CD4-positive, alpha-beta T cell treated with Interleukin-4 for 1 hour (primary cell): ENCODE measurements around the gene CELA2A.

Source experiments
- DNase-seq, 2 donors: peaks; one replicate each; pipeline ENCODE4 v3.0.0-alpha.2; 2020 to 2022

CELA2A gene

GRCh38 chr1:15456313-15456954 lies at the start of gene CELA2A:
Gene CELA2A (plus strand): TSS chr1:15456732. CDS start chr1:15456754, 22 bp downstream.
- no peak for DNase-seq

- DNase-seq = peak in 1 of 2 donors; percentile 28
Measured at GRCh38 chr1:15407580-15407979, 49.0 kb upstream of the CELA2A start.

- DNase-seq = no peak
Measured at GRCh38 chr1:15408890-15409387, 47.6 kb upstream of the CELA2A start.

DNA sequence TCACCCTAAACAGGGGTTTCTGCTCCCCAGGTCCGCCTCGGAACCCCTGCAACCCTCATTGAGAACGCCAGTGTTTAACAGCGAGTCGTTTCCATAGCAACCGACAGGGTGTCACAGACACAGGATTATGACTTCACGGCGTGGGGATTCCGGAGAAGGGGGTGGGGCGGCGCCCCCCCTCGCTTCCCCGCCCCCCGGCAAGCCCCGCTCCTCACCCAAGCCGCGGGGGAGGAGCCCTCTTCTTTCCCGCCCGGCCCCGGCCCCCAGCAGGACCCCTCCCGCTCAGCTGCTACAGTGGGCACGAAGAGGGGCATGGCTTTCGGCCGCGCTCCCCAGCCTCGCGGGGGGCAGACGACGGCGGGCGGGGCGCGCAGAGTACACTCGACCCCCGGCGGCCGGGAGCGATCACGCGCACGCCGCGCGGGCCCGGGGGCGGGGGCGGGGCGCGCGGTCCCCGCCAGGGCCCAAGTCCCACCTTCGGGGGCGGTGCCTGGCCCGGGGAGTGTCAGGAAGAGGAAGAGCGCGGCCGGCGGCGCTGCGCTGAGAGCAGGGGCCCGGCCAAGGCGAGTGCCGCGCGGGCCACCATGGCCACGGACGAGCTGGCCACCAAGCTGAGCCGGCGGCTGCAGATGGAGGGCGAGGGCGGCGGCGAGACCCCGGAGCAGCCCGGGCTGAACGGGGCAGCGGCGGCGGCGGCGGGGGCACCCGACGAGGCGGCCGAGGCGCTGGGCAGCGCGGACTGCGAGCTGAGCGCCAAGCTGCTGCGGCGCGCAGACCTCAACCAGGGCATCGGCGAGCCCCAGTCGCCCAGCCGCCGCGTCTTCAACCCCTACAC lies 46.9 kb upstream of the CELA2A start, which contains the start of gene EFHD2:
EFHD2 (plus strand) TSS at position 501 of the 835 bp plus-strand sequence; CDS start at position 585, 84 bp downstream.
- DNase-seq = peak; percentile 96

DNA sequence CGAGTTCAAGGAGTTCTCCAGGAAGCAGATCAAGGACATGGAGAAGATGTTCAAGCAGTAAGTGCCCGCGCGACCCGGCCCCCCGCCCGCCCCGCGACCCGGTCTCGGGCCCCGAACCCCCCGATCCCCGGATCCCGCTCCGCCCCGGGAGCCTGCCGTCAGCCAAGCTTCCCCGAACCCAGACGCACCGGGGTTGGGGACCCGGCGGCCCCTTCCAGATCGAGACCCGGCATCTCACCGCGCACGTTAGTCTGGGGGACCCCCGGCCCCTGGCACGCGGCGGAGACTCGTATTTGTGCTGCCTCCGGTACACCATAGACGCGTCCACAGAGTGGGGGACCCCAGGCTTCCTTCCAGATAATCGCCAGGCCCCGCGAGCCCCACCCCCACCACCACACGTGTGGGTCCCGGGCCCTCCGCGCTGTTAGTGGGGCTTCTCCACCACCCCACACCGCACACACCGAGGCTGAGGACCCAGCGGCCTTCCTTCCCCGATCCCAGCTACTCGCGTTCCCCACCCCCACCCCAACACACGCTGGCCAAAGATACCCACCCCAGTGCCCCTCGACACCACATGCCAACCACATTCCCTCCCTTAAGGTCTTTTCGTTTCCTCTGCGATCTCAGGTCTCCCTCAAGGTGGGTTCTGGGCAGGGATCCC lies 46.2 kb upstream of the CELA2A start:
- peak in 1 of 2 donors; percentile 47 for DNase-seq

DNA sequence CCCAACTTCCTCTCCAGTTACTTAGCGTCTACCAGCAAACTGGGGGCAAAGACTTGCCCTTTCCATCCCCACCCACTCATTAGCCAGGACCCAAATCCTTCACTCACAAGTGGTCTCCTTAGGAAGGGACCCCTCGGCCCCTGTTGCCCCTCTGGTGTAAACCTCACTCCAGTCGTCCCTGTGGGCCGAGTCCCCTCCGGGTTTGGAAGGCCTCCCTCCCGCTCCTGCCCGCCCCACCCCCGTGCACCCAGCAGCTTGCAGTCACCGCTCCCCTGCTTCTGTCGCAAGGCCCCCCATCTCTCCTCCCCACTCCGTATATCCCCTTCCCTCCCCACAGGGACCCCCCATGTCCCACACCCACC lies 45.7 kb upstream of the CELA2A start:
- no peak for DNase-seq

DNA sequence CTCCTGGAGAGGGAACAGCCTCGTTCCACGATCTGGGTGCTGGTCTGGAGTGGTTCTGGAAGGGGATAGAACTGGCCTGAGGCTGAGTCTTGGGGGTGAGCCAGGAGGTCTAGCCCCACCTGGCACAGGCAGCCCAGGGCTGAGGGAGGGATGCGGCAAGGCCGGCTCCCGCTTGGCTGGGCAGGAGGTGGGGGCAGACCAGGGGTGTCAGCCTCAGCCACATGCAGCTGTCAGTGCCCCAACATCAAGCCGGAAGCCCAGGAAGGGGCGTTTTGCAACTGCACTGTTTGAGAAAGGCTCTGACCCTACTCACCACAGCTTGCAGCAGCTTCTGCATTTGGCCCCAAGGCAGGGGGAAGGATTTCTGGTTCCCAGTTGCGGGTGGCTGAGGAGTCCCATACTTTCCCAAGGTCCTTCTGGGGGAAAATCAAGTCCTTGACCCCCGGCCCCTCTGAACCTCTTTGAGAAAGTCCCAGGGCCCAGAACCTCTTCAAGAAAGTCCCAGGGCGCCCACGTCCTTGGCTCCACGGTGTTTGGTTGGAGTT lies 44.9 kb upstream of the CELA2A start:
- DNase-seq = peak; percentile 67 to 81

DNA sequence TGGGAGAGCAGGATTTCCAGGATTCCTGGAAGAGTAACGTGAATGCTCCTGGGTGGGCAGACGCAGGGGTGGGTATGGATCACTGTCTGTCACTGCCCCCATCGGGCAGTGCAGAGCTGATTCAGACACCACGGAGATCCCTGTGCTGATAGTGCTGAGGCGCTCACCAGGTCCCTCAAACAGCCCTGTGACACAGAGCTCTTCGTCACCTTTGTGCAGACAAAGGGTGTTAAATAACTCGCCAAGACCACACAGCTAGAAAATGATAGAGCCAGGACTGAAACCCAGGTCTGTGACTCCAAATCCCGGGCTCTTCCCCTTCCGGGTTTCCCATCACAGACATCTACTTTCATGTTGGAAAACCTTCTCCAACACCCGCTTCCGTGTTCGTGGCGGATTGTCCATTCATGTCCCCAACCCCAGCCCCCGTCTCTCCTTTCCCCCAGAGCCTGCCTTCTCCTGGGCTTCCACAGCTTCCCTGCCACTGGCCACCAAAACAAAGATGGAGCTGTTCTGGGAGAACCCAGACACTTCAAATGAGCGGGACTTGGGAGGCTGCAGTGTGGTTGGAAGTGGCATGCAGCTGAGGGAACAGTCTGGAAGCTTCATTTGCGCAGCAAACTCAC lies 44.2 kb upstream of the CELA2A start:
- peak; percentile 63 to 64 for DNase-seq

DNA sequence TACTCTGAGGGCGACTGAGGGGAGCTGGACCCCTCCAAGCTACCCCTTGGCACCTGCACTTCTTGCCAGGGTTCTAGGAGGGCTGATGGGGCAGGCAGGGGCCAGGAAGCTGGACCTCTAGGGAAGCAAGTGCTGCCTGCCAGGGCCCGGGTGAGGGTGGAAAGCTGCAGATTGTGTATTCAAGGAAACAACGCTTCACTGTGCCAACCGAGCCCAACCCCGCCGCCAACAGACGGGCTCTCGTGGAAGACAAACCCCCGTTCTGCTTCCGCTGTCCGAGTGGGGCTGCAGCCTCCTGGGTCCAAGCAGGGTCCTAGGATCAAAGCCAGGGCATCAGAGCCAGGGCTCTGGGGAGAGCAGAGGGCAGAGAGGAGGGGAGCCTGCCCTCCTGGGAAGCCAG lies 43.7 kb upstream of the CELA2A start:
- peak in 1 of 2 donors; percentile 11 for DNase-seq

GRCh38 chr1:15413563-15414444 lies 42.7 kb upstream of the CELA2A start:
- DNase-seq = peak in 1 of 2 donors; percentile 6

- DNase-seq = peak in 1 of 2 donors; percentile 10
Measured at GRCh38 chr1:15414445-15414983, 42.0 kb upstream of the CELA2A start.

- DNase-seq = peak; percentile 78 to 80
Measured at GRCh38 chr1:15417059-15417934, 39.2 kb upstream of the CELA2A start.

DNA sequence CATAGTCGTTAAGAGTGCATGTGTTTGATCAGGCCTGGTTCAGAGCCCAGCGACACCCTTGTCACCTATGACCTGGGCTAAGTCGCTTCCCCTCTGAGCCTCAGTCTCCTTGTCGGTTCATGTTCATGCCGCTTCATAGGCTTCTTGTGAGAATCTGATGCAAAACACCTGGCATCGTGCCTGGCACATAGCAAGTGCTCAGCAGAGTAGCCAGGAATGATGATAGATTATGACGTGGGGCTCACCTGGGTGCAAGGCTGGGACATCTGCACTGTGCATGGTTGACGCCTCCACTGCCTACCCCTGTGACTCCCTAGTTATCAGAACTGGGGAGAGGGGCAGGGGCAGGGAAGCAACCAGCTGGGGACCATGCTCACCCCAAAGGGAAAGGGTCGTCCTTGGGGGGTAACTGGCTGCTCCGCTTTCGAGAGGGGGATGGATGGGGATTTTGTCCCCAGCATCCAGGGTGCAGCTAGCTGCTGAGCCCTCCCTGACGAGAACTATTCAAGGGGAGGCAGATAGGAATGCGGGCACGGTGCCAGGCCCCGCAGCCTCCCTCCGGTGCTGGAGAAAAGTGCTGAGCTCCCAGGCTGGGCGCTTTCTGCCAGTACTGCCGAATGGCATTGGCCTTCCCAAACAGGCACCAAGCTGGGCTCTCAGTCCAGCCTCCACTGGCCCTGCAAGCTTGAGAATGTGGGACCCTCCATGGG lies 37.6 kb upstream of the CELA2A start:
- no peak for DNase-seq

GRCh38 chr1:15420853-15421465 lies 35.6 kb upstream of the CELA2A start:
- no peak for DNase-seq

DNA sequence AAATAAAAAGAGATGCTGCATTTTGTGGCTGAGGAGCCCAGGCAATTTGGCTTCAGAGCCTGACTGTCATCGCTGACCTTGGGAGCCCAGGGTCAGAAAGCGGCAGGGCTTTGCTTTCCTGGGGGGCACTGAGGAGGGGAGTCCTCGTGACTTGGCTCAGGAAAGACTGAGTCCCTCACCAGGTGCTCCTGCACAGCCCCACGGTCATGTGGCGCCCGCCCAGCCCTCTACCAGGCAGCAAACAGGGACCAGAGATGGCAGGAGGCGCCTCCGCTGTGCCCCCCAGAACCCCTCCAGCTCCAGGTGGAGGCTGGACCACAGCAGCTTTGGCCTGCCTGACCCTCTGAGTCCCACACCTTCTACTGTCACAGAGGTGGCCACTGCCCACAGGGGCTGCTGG lies 33.7 kb upstream of the CELA2A start:
- no peak for DNase-seq

- DNase-seq = no peak
Measured at GRCh38 chr1:15423355-15424077, 33.0 kb upstream of the CELA2A start.

DNA sequence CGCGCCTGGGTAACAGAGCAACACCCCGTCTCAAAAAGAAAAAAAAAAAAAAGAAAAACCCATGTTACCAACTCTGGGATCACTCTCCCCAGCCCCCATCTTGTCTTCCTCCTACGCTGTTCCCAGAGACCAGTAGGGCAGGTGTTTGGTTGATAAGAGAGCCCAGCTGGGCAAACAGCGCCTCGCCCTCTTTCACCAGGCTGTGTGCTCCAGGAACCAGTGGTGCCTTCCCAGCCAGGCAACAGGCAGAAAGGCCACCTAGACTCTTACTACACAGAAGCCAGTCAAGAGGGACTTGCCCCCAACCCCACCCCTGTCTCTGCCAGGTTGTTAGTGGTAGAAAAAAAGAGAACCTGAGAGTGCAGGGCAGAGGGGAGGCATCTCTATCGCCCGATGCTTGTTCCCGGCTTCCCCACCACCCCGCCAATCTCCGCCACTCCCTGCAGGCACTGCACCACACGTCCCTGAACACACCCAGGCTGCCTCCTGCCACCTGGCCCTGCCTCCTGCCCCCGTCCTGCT lies 32.3 kb upstream of the CELA2A start:
- DNase-seq = no peak

GRCh38 chr1:15424981-15425380 lies 31.6 kb upstream of the CELA2A start:
- DNase-seq = no peak
